ENCODE results near the gene MAN2A2.

The MAN2A2 gene

DNA sequence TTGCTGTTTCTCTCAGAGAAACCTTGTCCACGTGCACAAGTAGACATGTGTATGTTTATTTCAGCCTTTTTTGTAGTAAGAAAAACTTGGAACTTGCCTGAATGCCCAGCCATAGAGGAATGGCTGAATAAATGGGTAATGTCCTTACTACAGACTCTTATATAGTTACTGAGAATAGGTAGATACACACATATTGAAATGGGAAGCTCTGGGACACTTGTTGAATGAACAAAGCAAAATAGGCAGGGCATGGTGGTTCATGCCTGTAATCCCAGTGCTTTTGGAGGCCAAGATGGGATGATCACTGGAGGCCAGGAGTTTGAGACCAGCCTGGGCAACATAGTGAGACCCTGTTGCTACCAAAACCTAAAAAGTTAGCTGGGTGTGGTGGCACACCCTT lies 33.7 kb downstream of the MAN2A2 start:
- Histone ChIP-seq H3K4me3 (ENCODE audit: low read depth in 1 of 5, low read length in 5 of 5) (no peak overlapping the region), H3K36me3 (ENCODE audit: control insufficient read depth in 5 of 5, insufficient read depth in 5 of 5, low read length in 5 of 5) (peaks cover 0 to 33% (median 29%) of the 10 kb centered on the region in 5 donors)

DNA sequence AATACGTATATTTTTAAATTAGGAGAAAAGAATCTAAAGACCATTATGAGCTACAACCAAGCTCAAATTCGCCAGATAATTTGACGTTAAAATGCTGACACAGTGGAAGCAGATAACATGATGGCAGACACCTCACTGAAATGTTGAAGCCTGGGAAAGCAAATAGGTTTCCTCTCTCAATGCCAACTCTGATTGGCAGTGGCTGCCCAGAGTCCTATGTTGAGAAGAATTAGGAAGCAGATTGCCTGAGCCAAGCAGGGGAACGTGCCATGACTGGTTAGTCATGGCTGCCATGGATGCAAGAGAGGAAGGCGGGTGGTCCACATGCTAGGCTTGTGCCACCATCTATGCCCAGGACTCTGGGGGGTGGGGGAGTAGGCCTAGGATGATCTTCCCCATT lies 35.2 kb downstream of the MAN2A2 start:
- Histone ChIP-seq H3K27me3 (ENCODE audit: control insufficient read depth in 5 of 5, insufficient read depth in 4 of 5, low read length in 5 of 5) (no peaks in the 10 kb centered on the region), H3K9ac (ENCODE audit: low read length in 5 of 5) (no peak overlapping the region), H3K4me3 (ENCODE audit: low read depth in 1 of 5, low read length in 5 of 5) (no peak overlapping the region), H3K4me1 (ENCODE audit: control insufficient read depth in 5 of 5, insufficient read depth in 5 of 5, low read length in 5 of 5) (peaks cover 9 to 32% (median 26%) of the 10 kb centered on the region in 5 donors), H3K36me3 (ENCODE audit: control insufficient read depth in 5 of 5, insufficient read depth in 5 of 5, low read length in 5 of 5) (peaks cover 0 to 48% (median 43%) of the 10 kb centered on the region in 5 donors), H3K9me3 (ENCODE audit: control insufficient read depth in 5 of 5, low read length in 5 of 5) (no peaks in the 10 kb centered on the region), H3K27ac (ENCODE audit: low read depth, low read length) (no peak overlapping the region)

More for the DNA sequence above, 33.7 kb downstream of the MAN2A2 start:
- Histone ChIP-seq H3K27me3 (ENCODE audit: control insufficient read depth in 5 of 5, insufficient read depth in 4 of 5, low read length in 5 of 5) (no peaks in the 10 kb centered on the region), H3K9me3 (ENCODE audit: control insufficient read depth in 5 of 5, low read length in 5 of 5) (no peaks in the 10 kb centered on the region), H3K9ac (ENCODE audit: low read length in 5 of 5) (peak overlapping the region in 2 of 5 donors; percentile 68 to 76), H3K27ac (ENCODE audit: low read depth, low read length) (no peak overlapping the region), H3K4me1 (ENCODE audit: control insufficient read depth in 5 of 5, insufficient read depth in 5 of 5, low read length in 5 of 5) (peaks cover 9 to 42% (median 33%) of the 10 kb centered on the region in 5 donors)

DNA sequence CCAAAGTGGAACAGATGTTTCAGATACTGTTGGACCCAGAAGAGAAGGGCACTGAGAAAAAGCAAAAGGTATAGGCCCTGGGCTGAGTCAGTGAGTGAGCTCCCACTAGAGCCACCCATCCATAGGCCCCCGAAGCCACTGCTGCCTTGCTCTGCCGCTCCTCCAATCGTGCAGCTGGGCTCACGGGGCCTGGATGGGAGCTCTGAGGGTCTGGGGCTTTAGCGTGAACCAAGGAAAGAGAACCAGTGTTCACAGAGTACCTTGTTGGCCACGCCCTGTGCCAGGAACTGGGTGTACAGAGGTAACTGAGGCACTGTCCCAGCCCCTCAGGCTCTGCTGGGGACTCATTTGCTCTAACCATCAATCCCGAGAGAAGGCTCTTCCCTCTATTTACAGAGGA lies 36.7 kb downstream of the MAN2A2 start:
- H3K9ac ChIP-seq (ENCODE audit: low read length in 5 of 5): no peak overlapping the region

DNA sequence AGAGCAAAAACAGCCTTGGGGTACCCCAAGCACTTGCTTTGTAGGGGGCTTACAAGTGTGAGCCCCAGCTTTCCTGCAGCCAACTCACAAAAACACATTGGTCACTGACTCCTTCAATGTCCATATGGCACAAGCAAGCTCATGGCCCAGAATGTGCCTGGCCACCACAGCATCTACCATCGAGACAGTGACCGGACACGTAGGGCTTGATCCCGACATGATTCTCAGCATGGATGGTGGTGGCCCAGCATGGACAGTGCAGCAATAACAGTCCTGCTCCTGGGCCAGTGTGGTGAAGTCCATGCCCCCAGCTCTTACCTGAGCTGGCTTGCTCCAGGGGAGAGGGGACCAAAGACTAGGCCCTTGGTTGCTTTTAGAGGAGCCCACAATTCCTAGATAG lies 37.9 kb downstream of the MAN2A2 start:
- Histone ChIP-seq H3K9me3 (ENCODE audit: control insufficient read depth in 5 of 5, low read length in 5 of 5) (no peaks in the 10 kb centered on the region), H3K4me3 (ENCODE audit: low read depth in 1 of 5, low read length in 5 of 5) (no peak overlapping the region), H3K36me3 (ENCODE audit: control insufficient read depth in 5 of 5, insufficient read depth in 5 of 5, low read length in 5 of 5) (peaks cover 0 to 68% (median 64%) of the 10 kb centered on the region in 5 donors), H3K27ac (ENCODE audit: low read depth, low read length) (no peak overlapping the region), H3K27me3 (ENCODE audit: control insufficient read depth in 5 of 5, insufficient read depth in 4 of 5, low read length in 5 of 5) (no peaks in the 10 kb centered on the region), H3K4me1 (ENCODE audit: control insufficient read depth in 5 of 5, insufficient read depth in 5 of 5, low read length in 5 of 5) (peaks cover 2 to 11% (median 6%) of the 10 kb centered on the region in 5 donors), H3K9ac (ENCODE audit: low read length in 5 of 5) (no peak overlapping the region)

More for the DNA sequence above, 36.7 kb downstream of the MAN2A2 start:
- no peak overlapping the region for H3K27ac ChIP-seq (ENCODE audit: low read depth, low read length)
- H3K9me3 ChIP-seq (ENCODE audit: control insufficient read depth in 5 of 5, low read length in 5 of 5): no peaks in the 10 kb centered on the region
- peaks cover 5 to 22% (median 17%) of the 10 kb centered on the region in 5 donors for H3K4me1 ChIP-seq (ENCODE audit: control insufficient read depth in 5 of 5, insufficient read depth in 5 of 5, low read length in 5 of 5)
- no peaks in the 10 kb centered on the region for H3K27me3 ChIP-seq (ENCODE audit: control insufficient read depth in 5 of 5, insufficient read depth in 4 of 5, low read length in 5 of 5)
- peaks cover 0 to 62% (median 57%) of the 10 kb centered on the region in 5 donors for H3K36me3 ChIP-seq (ENCODE audit: control insufficient read depth in 5 of 5, insufficient read depth in 5 of 5, low read length in 5 of 5)
- no peak overlapping the region for H3K4me3 ChIP-seq (ENCODE audit: low read depth in 1 of 5, low read length in 5 of 5)

DNA sequence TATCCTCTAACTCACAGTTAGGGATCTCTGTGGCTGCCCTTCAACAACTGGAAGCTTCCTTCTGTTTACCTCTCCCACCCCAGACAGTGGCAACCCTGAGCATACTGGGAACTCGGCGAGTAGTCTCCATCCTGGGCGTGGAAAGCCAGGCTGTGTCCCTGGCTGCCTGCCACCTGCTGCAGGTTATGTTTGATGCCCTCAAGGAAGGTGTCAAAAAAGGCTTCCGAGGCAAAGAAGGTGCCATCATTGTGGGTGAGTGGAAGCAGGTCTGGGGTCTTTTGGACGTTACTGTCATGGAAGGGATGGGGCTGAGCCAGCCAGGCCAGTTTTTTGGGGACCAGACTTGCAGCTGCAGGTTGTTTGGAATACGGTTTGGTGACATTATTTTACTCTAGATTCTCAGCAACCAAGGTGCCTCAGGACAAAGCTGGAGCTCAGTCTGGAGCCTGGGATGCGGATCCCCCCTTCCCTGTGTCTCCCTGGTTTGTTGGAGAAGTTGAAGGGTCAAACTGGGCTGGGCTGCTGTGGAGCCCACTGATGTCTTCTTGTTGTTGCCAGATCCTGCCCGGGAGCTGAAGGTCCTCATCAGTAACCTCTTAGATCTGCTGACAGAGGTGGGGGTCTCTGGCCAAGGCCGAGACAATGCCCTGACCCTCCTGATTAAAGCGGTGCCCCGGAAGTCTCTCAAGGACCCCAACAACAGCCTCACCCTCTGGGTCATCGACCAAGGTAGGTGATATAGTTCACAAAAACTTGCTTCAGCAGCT lies 39.4 kb downstream of the MAN2A2 start:
- Histone ChIP-seq H3K27ac (ENCODE audit: low read depth, low read length) (no peak overlapping the region), H3K27me3 (ENCODE audit: control insufficient read depth in 5 of 5, insufficient read depth in 4 of 5, low read length in 5 of 5) (no peaks in the 10 kb centered on the region), H3K9ac (ENCODE audit: low read length in 5 of 5) (no peak overlapping the region), H3K9me3 (ENCODE audit: control insufficient read depth in 5 of 5, low read length in 5 of 5) (no peaks in the 10 kb centered on the region), H3K4me3 (ENCODE audit: low read depth in 1 of 5, low read length in 5 of 5) (no peak overlapping the region), H3K36me3 (ENCODE audit: control insufficient read depth in 5 of 5, insufficient read depth in 5 of 5, low read length in 5 of 5) (peaks cover 0 to 80% (median 76%) of the 10 kb centered on the region in 5 donors), H3K4me1 (ENCODE audit: control insufficient read depth in 5 of 5, insufficient read depth in 5 of 5, low read length in 5 of 5) (no peaks in the 10 kb centered on the region)

DNA sequence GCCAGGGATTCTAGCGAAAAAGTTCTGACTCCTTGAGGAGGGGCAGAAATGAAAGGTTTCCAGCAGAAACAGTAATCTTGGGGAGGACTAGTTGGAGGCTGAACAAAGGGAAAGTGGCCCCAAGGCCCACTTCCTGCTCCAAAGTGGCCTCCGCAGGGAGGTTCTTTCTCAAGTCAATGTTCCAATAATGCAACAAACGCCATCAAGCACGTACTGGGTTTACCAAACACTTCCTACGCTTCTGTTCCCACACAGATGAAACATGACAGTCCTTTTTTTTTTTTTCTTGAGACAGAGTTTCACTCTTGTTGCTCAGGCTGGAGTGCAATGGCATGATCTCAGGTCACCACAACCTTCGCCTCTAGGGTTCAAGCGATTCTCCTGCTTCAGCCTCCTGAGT lies 42.0 kb downstream of the MAN2A2 start:
- Histone ChIP-seq H3K9ac (ENCODE audit: low read length in 5 of 5) (no peak overlapping the region), H3K4me3 (ENCODE audit: low read depth in 1 of 5, low read length in 5 of 5) (no peak overlapping the region), H3K4me1 (ENCODE audit: control insufficient read depth in 5 of 5, insufficient read depth in 5 of 5, low read length in 5 of 5) (no peaks in the 10 kb centered on the region), H3K36me3 (ENCODE audit: control insufficient read depth in 5 of 5, insufficient read depth in 5 of 5, low read length in 5 of 5) (peaks cover 0 to 90% (median 85%) of the 10 kb centered on the region in 5 donors), H3K27ac (ENCODE audit: low read depth, low read length) (no peak overlapping the region), H3K27me3 (ENCODE audit: control insufficient read depth in 5 of 5, insufficient read depth in 4 of 5, low read length in 5 of 5) (no peaks in the 10 kb centered on the region), H3K9me3 (ENCODE audit: control insufficient read depth in 5 of 5, low read length in 5 of 5) (no peaks in the 10 kb centered on the region)

DNA sequence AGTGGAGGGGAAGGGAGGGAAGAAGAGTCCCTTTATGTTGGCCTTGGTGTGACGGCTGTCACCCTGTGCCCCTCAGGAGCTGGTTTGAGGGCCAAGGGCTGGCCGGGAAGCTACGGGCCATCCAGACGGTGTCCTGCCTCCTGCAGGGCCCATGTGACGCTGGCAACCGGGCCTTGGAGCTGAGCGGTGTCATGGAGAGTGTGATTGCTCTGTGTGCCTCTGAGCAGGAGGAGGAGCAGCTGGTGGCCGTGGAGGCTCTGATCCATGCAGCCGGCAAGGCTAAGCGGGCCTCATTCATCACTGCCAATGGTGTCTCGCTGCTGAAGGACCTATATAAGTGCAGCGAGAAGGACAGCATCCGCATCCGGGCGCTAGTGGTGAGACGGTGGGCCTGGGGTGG lies 43.4 kb downstream of the MAN2A2 start:
- Histone ChIP-seq H3K27me3 (ENCODE audit: control insufficient read depth in 5 of 5, insufficient read depth in 4 of 5, low read length in 5 of 5) (no peaks in the 10 kb centered on the region), H3K9ac (ENCODE audit: low read length in 5 of 5) (no peak overlapping the region), H3K4me1 (ENCODE audit: control insufficient read depth in 5 of 5, insufficient read depth in 5 of 5, low read length in 5 of 5) (no peaks in the 10 kb centered on the region), H3K27ac (ENCODE audit: low read depth, low read length) (no peak overlapping the region), H3K4me3 (ENCODE audit: low read depth in 1 of 5, low read length in 5 of 5) (no peak overlapping the region), H3K9me3 (ENCODE audit: control insufficient read depth in 5 of 5, low read length in 5 of 5) (no peaks in the 10 kb centered on the region), H3K36me3 (ENCODE audit: control insufficient read depth in 5 of 5, insufficient read depth in 5 of 5, low read length in 5 of 5) (peaks cover 0 to 90% (median 85%) of the 10 kb centered on the region in 5 donors)

DNA sequence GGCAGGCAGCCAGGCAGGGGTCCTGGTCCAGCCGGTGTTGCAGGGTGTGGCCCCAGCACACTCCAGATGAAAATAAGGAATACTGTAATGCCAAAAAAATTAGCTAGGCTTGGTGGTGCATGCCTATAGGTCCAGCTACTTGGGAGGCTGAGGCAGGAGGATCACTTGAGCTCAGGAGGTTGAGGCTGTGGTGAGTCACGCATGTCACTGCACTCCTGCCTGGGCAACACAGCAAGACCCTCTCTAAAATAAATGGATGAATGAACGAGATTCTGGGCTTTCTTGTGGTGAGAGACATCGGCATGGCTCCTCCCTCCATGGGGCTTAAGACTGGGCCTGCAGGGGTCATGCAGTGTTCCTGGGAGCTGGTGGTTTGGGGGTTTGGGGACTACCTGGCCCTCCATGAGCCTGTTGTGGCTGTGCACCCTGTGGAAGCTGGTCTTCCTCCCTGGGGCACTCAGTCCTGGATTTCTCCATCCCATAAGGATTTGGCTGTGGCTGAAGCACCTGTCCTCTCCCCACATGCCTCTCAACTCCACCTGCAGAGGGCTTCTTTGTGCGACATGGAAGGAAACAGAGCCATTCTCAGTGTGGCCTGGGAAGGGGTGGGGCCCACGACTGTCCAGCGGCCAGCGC lies 44.0 kb downstream of the MAN2A2 start:
- Histone ChIP-seq H3K27me3 (ENCODE audit: control insufficient read depth in 5 of 5, insufficient read depth in 4 of 5, low read length in 5 of 5) (no peaks in the 10 kb centered on the region), H3K4me3 (ENCODE audit: low read depth in 1 of 5, low read length in 5 of 5) (no peak overlapping the region), H3K9ac (ENCODE audit: low read length in 5 of 5) (no peak overlapping the region), H3K36me3 (ENCODE audit: control insufficient read depth in 5 of 5, insufficient read depth in 5 of 5, low read length in 5 of 5) (peaks cover 0 to 92% (median 88%) of the 10 kb centered on the region in 5 donors), H3K4me1 (ENCODE audit: control insufficient read depth in 5 of 5, insufficient read depth in 5 of 5, low read length in 5 of 5) (no peaks in the 10 kb centered on the region), H3K9me3 (ENCODE audit: control insufficient read depth in 5 of 5, low read length in 5 of 5) (no peaks in the 10 kb centered on the region), H3K27ac (ENCODE audit: low read depth, low read length) (no peak overlapping the region)

DNA sequence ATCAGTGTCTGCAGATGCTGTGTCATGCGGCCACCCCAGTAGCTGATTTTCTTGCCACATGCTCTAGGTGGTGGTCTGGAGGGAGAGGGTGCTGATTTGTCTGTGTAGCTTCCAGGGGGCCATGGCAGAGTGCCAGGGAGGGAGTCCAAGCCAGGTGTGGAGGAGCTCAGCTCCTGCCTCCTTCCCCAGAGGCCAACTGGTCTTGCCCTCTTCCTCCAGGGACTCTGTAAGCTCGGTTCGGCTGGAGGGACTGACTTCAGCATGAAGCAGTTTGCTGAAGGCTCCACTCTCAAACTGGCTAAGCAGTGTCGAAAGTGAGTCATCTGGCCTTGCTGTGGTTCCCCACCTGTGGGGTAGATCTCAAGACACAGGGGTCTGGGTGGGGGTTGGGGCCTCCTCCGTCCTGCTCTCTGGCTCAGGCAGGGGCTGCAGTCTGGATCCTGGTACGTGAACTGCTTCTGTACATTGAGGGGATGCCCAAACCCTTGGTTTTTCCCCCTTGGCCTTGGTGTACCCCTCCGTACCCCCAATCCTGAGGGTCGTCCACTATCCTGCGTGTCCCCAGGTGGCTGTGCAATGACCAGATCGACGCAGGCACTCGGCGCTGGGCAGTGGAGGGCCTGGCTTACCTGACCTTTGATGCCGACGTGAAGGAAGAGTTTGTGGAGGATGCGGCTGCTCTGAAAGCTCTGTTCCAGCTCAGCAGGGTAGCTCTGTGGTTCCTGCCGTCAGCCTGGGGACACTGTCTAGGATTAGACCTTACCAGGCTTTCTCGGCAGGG lies 44.7 kb downstream of the MAN2A2 start:
- peaks cover 0 to 92% (median 86%) of the 10 kb centered on the region in 5 donors for H3K36me3 ChIP-seq (ENCODE audit: control insufficient read depth in 5 of 5, insufficient read depth in 5 of 5, low read length in 5 of 5)
- no peak overlapping the region for H3K4me3 ChIP-seq (ENCODE audit: low read depth in 1 of 5, low read length in 5 of 5)
- H3K27me3 ChIP-seq (ENCODE audit: control insufficient read depth in 5 of 5, insufficient read depth in 4 of 5, low read length in 5 of 5): no peaks in the 10 kb centered on the region
- no peaks in the 10 kb centered on the region for H3K9me3 ChIP-seq (ENCODE audit: control insufficient read depth in 5 of 5, low read length in 5 of 5)
- H3K9ac ChIP-seq (ENCODE audit: low read length in 5 of 5): peak overlapping the region in 1 of 5 donors; percentile 35
- H3K4me1 ChIP-seq (ENCODE audit: control insufficient read depth in 5 of 5, insufficient read depth in 5 of 5, low read length in 5 of 5): no peaks in the 10 kb centered on the region
- no peak overlapping the region for H3K27ac ChIP-seq (ENCODE audit: low read depth, low read length)

All from subcutaneous abdominal adipose tissue (tissue), 5 donors.